ENCODE data around the gene AFAP1L1.

Gene AFAP1L1

GRCh38 chr5:149302641-149303040 lies 31.0 kb downstream of the AFAP1L1 start:
- ChIA-PET CTCF (interaction anchor here (0.6 to 1.1 kb wide), 2 partner anchors 32 to 44 kb away, joined by 3 to 4 read pairs; no protein-coding TSS in a partner anchor), POLR2A (no interaction called here)
- Histone ChIP-seq H3K4me1 (ENCODE audit: control insufficient read depth, insufficient read depth, low read length) (no peaks in the 10 kb centered on the region), H3K4me3 (ENCODE audit: low read depth, low read length) (no peak overlapping the region), H3K9me3 (ENCODE audit: control insufficient read depth, insufficient read depth, low read depth, low read length) (no peaks in the 10 kb centered on the region), H3K27ac (ENCODE audit: extremely low read depth, low read depth, low read length) (no peak overlapping the region), H3K36me3 (ENCODE audit: control insufficient read depth in 2 of 2, insufficient read depth in 1 of 2, low read length in 2 of 2) (no peaks in the 10 kb centered on the region)
- TF ChIP-seq ZNF664 (tag by site-specific recombination; IDR thresholded peaks at IDR 0.05): no peak
- TF ChIP-seq KLF8 (tag by site-specific recombination; IDR thresholded peaks at IDR 0.05): no peak
- no peak for TF ChIP-seq ZNF747 (tag by site-specific recombination; IDR thresholded peaks at IDR 0.05)
- TF ChIP-seq ZFHX2 (tag by site-specific recombination; conservative IDR thresholded peaks at IDR 0.05): no peak
- no peak for TF ChIP-seq INSM2 (tag by site-specific recombination; IDR thresholded peaks at IDR 0.05)
- TF ChIP-seq ZNF433 (tag by site-specific recombination; IDR thresholded peaks at IDR 0.05; ENCODE audit: low read depth): no peak
- TF ChIP-seq SP3 (tag by site-specific recombination; IDR thresholded peaks at IDR 0.05): no peak
- TF ChIP-seq BCL6B (tag by site-specific recombination; IDR thresholded peaks at IDR 0.05): no peak
- TF ChIP-seq ZBTB21 (tag by site-specific recombination; IDR thresholded peaks at IDR 0.05): no peak
- no peak for TF ChIP-seq GLI2 (tag by site-specific recombination; IDR thresholded peaks at IDR 0.05; ENCODE audit: borderline replicate concordance, low read depth)
- no peak for TF ChIP-seq ZNF48 (tag by site-specific recombination; IDR thresholded peaks at IDR 0.05)
- TF ChIP-seq ZNF692 (tag by site-specific recombination; IDR thresholded peaks at IDR 0.05): no peak
- TF ChIP-seq ZNF324 (tag by site-specific recombination; IDR thresholded peaks at IDR 0.05): no peak
- TF ChIP-seq ZFP3 (tag by site-specific recombination; IDR thresholded peaks at IDR 0.05; ENCODE audit: low read depth): no peak
- TF ChIP-seq ZNF138 (tag by site-specific recombination; IDR thresholded peaks at IDR 0.05; ENCODE audit: borderline replicate concordance): no peak
- no peak for TF ChIP-seq ZNF791 (tag by site-specific recombination; IDR thresholded peaks at IDR 0.05)
- TF ChIP-seq YY2 (tag by site-specific recombination; IDR thresholded peaks at IDR 0.05): no peak

- Histone ChIP-seq H3K27ac (ENCODE audit: extremely low read depth, low read depth, low read length) (no peak overlapping the region), H3K36me3 (ENCODE audit: control insufficient read depth in 2 of 2, insufficient read depth in 1 of 2, low read length in 2 of 2) (no peaks in the 10 kb centered on the region), H3K9me3 (ENCODE audit: control insufficient read depth, insufficient read depth, low read depth, low read length) (no peaks in the 10 kb centered on the region), H3K4me3 (ENCODE audit: low read depth, low read length) (no peak overlapping the region), H3K4me1 (ENCODE audit: control insufficient read depth, insufficient read depth, low read length) (no peaks in the 10 kb centered on the region)
- ChIA-PET POLR2A (no interaction called here), CTCF (interaction anchor here (0.6 kb wide), 1 partner anchor 45 kb away, joined by 3 read pairs; no protein-coding TSS in a partner anchor)
- no peak for TF ChIP-seq ZNF76 (tag by site-specific recombination; IDR thresholded peaks at IDR 0.05; ENCODE audit: borderline replicate concordance, low read depth)
- TF ChIP-seq PRDM10 (tag by site-specific recombination; IDR thresholded peaks at IDR 0.05): no peak
- no peak for TF ChIP-seq WT1 (tag by site-specific recombination; IDR thresholded peaks at IDR 0.05)
- TF ChIP-seq ZNF596 (tag by site-specific recombination; IDR thresholded peaks at IDR 0.05): no peak
- TF ChIP-seq ZNF335 (tag by site-specific recombination; conservative IDR thresholded peaks at IDR 0.05): no peak
- no peak for TF ChIP-seq GLI2 (tag by site-specific recombination; IDR thresholded peaks at IDR 0.05; ENCODE audit: borderline replicate concordance, low read depth)
- TF ChIP-seq ZFP3 (tag by site-specific recombination; IDR thresholded peaks at IDR 0.05; ENCODE audit: low read depth): no peak
- no peak for TF ChIP-seq ZNF449 (tag by site-specific recombination; IDR thresholded peaks at IDR 0.05)
These were observed 31.6 kb downstream of the AFAP1L1 start for GRCh38 chr5:149303210-149303609.

All from HEK293 (cell line).